T follicular helper cell (primary cell): ENCODE data around the gene NCR3LG1.

Experiments
- DNase-seq: peaks from one replicate; pipeline ENCODE4 v3.0.0-alpha.2; 2020; ENCODE audit warnings: low read depth

NCR3LG1 gene

DNA sequence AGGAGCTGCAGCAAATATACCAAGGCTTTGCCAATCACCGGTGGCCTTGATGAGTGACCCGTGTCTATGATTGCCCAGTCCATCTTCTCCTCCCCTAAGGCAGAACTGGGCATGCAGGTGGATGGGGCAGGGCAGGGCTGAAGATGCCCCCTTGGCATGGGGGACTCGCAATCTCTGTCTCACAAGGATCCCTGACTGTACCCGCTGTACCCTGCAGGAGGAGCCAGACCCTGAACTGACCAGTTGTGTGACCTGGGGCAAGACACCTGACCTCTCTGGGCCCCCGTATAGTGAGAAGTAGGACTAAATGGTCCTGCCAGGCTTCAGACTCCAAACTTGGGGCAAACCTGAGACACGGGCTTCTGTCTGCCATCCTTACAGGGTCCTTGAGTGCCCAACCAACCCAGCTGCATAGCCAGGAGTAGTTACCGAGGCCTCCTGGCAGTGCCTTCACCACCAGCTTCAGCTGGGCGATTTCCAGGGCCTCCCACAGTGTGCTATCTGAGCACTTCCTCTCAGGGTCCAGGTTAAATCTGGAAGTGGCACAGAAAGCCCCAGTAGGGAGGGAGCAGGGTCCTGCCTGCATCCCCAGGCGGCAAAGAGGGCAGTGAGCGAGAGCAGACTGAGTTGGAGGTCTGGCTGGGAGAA, 43.3 kb downstream of the NCR3LG1 start:
- DNase-seq: no peak

DNA sequence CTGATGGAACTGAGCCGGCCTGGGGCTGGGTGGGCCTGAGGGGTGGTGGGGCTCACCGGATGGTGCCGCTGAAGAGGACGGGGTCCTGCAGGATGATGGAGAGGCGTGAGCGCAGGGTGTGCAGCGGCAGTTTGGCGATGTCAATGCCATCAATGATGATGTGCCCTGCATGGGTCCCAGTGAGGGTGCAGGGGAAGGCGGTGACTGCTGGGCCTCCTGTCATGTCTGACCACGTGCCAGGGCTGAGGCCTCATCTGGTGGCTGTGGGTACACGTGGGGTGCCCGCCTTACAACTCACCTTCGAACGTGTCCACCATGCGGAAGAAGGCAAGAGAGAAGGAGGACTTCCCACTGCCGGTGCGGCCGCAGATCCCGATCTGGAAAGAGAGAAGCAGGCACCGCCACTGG, 44.0 kb downstream of the NCR3LG1 start:
- no peak for DNase-seq

DNA sequence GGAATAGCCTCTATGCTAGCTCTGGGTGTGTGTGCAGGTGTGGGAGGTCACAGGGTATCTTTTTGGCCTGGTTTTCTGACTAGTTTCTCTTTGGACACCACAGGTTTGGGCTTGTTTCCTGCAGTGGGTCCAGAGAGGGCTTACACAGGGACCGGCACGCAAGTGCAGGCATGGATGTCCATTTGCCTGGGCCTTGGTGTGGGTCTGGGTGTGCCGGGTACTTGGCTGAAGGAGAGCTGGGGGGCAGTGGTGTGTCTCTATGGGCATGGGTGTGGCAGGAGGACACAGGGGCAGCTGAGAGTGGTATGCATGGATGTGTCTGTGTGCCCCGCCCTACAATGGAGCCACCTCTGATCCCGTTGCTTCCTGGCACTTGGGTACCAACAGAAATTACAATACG, 44.4 kb downstream of the NCR3LG1 start:
- DNase-seq: no peak

DNA sequence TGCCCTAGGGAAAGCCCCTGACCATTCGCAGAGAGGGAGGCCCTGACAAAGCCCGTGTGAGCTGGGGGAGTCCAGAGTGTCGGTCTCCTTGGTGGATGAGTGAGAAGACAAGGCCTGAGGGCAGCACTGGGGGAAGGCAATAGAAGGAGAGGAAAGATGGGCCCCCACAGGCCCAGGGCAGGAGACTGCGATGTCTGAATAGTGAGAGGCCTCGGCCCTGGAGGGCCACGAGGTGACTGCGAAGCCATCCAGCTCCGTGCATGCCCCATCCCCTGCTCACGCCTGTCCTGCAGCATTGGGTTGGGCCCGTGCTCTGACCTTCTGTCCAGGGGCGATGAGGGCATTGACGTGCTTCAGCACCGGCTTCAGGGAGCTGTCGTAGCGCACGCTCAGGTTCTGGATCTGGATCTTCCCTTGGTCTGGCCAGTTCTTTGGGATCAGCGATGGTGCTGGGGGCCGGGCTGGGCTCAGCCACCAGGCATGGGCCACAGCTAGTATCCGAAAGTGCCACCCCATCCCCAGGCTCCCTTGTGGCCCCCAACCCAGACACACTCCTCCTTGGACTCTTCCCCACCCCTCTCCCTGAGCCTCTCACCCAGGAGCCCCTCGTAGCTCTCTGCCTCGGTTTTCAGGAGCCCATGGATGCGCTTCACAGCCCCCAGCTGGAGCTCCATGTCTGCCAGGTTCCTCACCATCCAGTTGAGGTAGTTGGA, 45.2 kb downstream of the NCR3LG1 start:
- DNase-seq: no peak

DNA sequence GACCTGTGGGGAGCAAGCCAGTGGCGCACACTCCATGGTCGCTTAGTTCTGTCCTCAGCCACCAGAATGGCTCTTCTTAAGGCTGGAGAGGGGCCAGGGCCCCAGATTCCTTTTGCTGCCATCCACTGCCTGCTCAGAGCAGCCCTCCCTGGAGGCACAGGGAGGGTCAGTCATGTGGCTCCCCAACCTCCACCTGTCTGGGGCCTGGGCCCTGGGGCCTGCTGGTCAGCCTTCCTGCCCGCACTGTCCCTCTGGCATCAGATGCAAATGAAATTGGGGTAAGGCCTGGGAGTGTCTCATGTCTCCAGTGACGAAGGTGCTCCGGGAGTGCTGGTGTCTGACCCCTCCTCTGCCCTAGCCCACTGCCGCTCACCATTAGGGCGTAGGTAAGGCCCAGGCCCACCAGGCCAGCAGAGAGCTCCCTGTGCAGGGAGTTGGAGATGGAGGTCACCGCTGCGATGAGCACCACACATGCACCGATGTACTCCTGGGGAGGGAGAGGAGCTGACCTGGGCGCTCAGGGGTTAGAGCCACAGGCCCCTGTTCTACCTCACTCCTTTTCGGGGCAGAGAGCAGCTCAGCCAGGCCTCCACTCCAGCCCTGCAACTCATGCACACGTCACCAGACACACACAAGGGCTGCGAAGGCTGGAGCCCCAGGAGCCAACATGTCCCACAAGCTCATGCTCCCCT, 45.9 kb downstream of the NCR3LG1 start:
- no peak for DNase-seq

DNA sequence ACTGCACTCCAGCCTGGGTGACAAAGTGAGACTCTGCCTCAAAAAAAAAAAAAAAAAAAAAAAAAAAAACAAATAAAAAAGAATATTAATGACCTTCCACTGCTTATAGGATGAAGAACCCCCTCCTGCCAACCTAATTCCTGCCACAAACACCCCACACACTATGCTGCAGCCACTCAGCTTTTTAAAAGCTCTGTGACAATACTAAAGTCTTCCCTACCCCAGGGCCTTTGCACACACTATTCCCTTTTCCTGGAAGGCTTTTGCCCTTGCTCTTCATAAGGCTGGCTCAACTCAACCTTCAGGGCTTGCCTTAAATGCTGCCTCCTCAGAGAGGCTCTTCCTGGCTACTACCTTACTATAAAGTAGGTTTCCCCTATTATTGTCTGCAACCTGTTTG, 47.6 kb downstream of the NCR3LG1 start:
- no peak for DNase-seq

DNA sequence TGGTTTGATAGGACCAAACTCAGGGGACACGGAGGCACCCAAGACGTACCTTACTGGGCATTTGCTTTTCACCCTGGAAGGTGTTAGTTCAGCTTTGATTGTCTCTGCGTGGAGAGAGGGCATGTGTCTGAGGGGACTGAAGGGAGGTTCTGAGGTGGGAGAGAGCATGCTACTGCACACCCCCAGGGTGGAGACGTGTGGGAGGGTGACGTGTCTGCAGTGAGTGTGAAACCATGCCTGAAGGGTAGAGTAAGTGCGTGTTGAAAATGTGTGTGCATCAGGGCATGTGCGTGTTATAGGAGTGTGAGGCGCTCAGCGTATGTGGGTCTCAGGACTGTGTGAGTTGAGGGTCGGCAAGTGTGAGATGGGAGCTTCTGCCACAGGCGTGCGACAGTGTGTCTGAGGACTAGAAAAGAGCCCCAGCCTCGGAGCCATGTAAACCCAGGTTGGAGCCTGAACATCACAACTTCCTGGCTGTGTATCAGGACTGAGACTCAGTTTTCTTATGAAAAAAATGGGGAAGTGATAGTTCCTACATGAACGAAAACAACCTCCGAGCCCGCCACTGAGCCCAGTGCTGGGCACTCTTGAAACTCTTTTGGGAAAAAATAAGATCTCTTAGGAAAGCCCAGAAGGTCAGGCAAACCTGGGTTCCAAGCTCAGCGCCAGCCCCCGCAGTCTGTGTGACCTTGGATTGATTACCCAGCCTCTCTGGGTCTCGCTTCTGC, 48.6 kb downstream of the NCR3LG1 start:
- DNase-seq: no peak

DNA sequence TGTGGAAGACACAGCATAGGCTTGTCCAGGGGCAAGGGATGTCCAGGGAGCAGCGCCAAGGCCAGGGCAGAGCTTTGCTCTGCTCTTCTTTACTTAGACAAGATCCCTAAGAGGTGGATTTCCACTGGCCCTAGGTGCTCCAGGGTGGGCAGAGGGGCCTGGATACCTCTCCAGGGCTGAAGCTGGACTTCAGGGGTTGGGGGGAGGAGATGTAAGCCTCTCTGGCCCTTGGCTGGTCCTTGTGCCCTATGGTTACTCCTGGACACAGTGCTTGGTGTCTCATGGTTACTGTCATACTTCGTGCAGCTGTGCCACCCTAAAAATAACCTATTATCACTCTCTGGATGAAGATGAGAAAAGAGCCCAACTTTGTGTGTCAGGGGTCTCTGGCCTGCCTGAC, 49.7 kb downstream of the NCR3LG1 start:
- no peak for DNase-seq

DNA sequence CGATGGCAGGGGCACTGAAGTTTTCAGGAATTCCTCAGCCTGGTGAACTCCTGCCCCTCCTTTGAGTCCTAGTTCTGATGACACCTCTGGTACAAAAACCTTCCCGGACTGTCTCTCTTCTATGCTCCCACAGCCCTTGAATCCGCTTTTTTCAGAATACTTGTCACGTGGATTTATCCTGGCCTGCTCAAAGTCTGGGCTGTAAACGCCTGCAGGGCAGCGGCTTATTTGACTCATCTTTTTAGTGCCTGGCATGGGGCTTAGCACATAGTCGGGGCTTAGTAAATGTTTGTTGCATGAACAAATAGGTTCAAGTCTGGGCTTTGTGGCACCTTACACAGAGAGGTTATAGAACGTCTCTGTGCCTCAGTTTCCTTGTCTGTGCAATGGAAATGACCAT, 50.2 kb downstream of the NCR3LG1 start:
- no peak for DNase-seq

DNA sequence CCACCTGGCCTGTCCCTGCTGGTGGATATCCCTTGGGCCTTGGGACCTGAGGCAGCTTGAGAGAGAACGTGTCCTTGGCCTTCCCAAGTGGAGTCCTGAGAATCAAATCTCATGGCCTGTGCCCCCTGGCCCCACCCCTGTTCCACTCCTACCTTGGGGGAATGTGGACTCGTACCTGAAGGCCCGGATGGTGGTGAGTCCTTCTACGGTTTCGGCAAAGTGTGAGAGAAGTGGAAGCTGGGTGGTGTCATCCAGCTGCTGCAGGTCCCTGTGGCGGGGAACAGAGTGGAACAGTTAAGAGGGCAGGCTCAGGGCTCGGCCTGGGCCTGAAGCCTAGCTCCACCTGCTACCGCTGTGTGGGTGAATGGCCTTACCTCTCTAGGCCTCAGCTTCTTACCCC, 50.9 kb downstream of the NCR3LG1 start:
- no peak for DNase-seq

DNA sequence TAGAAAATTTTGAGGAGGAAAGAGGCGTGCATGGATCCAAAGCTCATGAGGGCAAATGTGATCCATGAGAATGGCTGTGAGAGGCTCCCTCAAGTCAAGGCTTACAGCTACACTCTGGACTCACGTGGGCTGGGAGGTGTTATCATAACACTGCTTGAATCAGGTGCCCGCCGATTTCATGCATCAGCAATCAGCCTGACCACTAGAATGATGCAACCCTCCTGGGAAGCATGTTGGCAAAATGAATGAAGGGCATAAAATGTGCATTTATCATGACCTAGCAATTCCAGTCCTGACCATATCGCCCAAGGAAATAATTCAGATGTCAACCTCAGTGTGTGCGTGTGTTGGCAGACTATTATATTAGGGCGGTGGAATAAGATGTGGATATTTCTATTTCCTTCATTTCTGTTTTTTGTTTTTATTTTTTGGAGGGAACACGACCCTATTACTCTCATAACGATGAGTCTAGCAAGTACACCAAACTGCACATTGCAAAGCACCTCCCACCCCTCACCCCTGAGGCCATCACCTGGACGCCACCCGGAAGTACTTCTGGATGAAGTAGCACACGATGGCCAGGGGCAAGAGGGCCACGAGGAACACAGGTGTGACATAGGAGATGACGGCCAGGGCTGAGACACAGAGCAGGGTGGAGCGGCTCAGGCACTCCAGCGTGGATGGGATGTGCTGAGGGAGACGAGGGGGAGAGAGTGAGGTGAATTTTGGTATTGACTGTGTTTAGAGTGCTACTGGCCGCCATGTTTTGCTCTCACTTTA, 52.6 kb downstream of the NCR3LG1 start:
- DNase-seq: no peak

DNA sequence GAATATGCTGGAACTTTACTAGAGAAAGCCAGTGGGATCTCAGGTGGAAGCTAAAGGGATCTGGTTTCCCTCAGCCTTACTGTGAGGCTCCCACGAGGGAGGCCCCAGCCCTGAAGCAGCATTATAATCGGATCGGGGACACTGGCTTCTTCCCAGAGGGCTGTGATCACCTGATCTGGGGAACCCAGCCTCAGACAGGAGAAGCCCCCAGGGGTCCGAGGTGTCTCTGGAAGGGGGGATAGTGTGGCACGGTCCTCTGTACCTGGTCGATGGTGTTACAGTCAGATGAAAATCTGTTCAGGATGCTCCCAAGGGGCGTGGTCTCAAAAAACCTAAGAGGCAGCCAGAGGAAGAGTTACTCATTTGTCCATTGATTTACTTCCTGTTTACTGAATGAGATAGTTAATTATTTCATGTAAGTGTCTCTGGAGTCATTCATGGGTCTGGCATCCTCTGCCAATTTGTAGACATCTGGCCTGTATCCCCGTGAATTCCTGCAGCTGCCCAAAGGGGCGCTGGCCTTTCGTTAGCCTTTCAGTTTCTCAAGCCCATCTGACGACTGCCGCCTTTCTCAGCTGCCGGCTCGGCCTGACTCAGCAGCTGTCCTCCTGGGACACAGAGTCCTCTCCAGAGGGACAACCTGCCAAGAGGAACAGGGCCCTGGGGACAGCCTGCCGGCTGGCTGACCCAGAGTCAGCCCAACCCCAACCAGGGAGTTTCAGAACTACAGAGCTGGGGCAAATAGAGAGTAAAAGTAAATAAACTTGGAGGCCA, 53.8 kb downstream of the NCR3LG1 start:
- DNase-seq: no peak

DNA sequence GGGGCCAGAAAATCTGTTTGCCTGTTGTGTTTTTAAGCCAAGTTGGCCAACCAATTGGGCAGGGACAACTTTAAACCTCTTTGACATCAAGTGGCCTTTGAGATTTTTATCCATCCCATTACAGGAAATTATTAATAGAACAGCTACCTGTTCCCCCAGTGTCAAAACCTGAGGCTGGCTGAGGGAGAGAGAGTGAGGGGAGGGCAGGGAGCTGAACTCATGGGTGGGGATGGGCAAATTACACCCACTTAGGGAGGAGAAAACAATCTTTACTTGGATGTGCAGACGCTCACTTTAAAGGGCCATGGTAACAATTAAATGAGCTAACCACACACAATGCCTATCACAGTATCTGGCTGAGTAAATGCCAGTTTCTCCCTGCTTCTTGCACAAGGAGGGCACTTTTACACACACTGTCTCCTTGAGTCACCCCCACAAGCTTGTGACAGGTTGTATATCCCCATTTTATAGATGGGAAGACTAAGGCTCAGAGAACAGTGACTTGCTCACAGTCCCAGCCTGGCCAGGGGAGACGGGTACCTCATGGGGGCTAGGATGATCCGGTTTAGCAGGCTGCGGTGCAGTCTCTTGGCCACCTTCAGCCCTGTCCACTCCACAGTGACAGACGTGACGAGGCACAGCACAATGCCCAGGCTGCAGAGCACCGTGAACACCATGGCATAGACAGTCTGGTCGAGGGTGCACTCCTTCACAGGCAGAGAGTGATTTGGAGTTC, 54.6 kb downstream of the NCR3LG1 start:
- no peak for DNase-seq

DNA sequence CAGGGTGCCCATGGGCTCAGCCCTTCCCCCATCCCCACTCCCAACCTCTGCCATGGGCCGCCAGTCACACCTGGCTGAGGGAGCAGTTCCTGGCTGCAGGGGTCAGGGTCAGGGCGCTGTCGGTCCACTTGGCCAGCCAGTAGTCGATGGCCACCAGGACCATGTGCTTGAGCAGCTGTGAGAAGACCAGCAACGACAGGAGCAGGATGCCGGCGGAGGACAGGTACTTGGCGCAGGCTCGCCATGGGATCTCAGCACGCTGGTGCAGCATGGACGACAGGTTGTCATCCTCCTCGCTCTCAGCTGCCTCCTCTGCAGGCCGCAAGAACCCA, 55.2 kb downstream of the NCR3LG1 start:
- no peak for DNase-seq

DNA sequence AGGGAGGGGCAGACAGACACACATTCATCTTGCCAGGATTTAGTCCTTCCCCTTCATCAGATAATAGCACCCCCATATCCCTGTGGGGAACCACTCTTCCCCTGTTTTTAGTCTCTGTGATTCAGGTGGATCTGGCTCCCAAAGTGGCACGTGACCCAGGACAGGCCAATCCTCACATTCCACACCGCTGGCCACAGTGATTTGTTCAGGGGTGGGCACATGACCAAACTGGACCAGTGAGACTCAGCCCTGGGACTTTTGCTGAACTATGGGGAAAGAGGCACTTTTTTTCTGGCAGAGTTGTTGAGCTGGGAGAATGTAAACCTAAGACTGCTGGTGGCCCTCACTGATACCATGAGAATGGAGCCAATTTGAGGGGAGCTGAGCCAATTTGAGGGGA, 56.0 kb downstream of the NCR3LG1 start:
- DNase-seq: no peak

DNA sequence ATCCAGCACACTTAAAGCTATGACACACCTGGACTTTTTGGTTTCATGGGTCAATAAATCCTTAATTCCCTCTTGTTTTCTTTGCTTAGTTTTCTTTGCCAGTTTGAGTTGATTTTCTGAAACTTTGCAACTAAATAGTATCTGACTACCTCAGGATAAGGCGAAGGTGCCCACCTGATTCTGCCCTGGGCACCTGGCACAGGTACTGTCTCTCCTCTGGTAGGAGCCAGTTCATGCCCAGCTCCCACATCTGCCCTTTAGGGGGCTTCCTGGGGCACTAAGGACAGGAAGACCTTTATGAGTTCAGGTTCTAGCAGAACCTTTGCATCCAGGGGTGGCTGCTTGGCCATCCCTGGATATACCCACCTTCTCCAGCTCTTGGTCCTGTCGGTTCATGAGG, 56.4 kb downstream of the NCR3LG1 start:
- DNase-seq: no peak

DNA sequence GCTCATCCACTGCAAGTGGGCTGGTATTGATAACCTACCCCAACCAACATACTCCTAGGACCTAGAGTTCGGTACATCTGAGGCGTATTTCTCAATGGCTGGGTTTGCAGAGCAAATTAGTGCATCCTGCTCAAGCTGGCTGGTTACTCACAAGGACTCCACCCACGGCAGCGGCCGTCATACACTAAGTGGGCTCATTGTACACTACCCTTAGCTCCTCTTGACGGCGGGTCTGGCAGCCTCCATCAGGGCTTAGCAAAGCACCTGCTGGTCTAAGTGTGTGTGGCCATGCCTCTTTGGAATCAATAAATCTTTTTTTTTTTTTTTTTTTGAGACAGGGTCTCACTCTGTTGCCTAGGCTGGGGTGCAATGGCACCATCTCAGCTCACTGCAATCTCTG, 57.0 kb downstream of the NCR3LG1 start:
- DNase-seq: no peak

DNA sequence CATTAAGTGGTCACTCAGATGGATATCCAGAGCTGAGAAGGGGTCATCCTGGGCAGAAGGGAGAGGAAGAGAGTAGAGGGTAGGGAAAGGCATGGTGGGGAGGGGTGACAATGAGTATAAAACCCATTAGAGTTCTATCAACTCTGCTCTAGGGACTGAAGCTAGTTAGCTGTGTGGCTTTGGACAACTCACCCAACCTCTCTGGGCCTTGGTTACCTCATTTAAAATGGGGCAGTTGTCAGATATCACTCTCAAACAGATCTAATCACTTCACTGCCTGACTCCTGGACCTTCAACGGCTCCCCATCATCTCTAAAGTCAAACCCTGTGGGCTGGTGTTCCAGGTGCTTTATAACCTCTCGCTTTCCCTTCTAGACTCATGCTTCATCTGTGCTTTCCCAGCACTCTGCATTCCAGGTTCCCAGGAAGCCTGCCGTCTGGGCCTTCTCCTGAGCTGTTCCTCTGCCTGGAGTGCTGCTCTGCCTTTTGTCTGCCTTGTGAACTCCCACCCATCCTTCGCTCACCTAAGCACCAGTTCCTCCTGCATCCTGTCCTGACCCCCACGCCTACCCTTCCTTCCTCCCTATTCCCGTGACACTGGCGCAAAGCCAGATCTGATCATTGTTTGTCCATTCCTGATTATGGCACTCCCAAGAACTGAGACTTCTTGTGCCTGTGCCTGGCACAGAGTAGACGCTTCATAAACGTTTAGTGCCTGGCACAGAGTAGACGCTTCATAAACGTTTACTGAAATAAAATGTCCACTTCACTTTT, 59.2 kb downstream of the NCR3LG1 start:
- DNase-seq: no peak

DNA sequence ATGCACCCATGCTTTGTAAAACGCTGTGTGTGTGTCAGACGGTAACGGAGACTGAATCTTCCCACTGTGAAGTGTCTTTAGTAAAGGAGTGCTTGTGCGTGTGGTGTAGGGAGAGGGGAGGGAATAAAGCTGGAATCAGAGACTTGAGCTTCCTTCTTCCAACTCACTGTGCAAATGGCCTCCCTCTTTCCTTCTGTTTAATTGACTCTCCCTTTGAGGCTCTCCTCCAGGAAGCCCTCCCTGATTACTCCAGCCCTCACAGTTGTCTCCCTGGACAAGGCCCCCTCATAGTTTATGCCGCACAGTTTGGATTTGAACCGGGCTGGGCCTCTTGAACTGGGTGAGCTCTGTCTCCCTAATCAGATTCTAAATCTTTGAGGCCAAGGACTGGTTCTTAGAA, 59.8 kb downstream of the NCR3LG1 start:
- DNase-seq: no peak
